H9 (cell line): ENCODE data around the gene NKAIN2. TPM values are rescaled to one million over a fixed set of nuclear protein-coding genes. Genes with fewer than 3 reads are reported as not detected.

ENCODE experiments used
- DNase-seq: peaks from one replicate; pipeline ENCODE4 v3.0.0-alpha.2; 2017
- H2AFZ ChIP-seq: one replicate; pipeline ENCODE4 v1.6.1; 2013; ENCODE audit warnings: mild to moderate bottlenecking, low read length, control low read depth, moderate library complexity
- H2AK5ac ChIP-seq: 2 replicates; pipeline ENCODE4 v1.6.1; 2013; ENCODE audit warnings: low read length, control low read depth, mixed read lengths; ENCODE audit not compliant: insufficient read length
- H2BK120ac ChIP-seq: one replicate; pipeline ENCODE4 v1.6.1; 2013; ENCODE audit warnings: low read depth, mild to moderate bottlenecking, low read length, control low read depth, inconsistent platforms; ENCODE audit not compliant: poor library complexity, severe bottlenecking
- H2BK12ac ChIP-seq: 2 replicates; pipeline ENCODE4 v1.6.1; 2013; ENCODE audit warnings: low read length, control low read depth, mixed read lengths, low read depth; ENCODE audit not compliant: insufficient read length
- H2BK15ac ChIP-seq: 2 replicates; pipeline ENCODE4 v1.6.1; 2013; ENCODE audit warnings: low read depth, low read length, control low read depth
- H2BK20ac ChIP-seq: one replicate; pipeline ENCODE4 v1.6.1; 2013; ENCODE audit warnings: low read depth, mild to moderate bottlenecking, low read length, control low read depth, inconsistent platforms; ENCODE audit not compliant: poor library complexity, severe bottlenecking
- H2BK5ac ChIP-seq: 2 replicates; pipeline ENCODE4 v1.6.1; 2013; ENCODE audit warnings: low read length, control low read depth, mixed read lengths; ENCODE audit not compliant: insufficient read length
- H3K14ac ChIP-seq: 2 replicates; pipeline ENCODE4 v1.6.1; 2013; ENCODE audit warnings: low read length, control low read depth; ENCODE audit not compliant: insufficient read depth
- H3K18ac ChIP-seq: 2 replicates; pipeline ENCODE4 v1.6.1; 2013; ENCODE audit warnings: low read depth, mild to moderate bottlenecking, mixed read lengths, low read length, control low read depth; ENCODE audit not compliant: insufficient read length
- H3K23ac ChIP-seq: 2 replicates; pipeline ENCODE4 v1.6.1; 2013; ENCODE audit warnings: low read length, control low read depth, mixed read lengths, low read depth; ENCODE audit not compliant: insufficient read length
- H3K23me2 ChIP-seq: 2 replicates; pipeline ENCODE4 v1.6.1; 2013; ENCODE audit warnings: low read depth, mild to moderate bottlenecking, mixed read lengths, low read length, control low read depth; ENCODE audit not compliant: insufficient read length, poor library complexity, severe bottlenecking
- H3K27ac ChIP-seq: 2 replicates; pipeline ENCODE4 v1.5.1; 2013; ENCODE audit warnings: low read length, control low read depth, mixed read lengths, low read depth; ENCODE audit not compliant: insufficient read length
- H3K27me3 ChIP-seq: 2 replicates; pipeline ENCODE4 v1.6.1; 2013; ENCODE audit warnings: low read length, control low read depth, inconsistent platforms; ENCODE audit not compliant: insufficient read depth
- H3K4ac ChIP-seq: 2 replicates; pipeline ENCODE4 v1.6.1; 2013; ENCODE audit warnings: low read depth, mild to moderate bottlenecking, control low read depth, inconsistent platforms, low read length, moderate library complexity
- H3K4me1 ChIP-seq: 2 replicates; pipeline ENCODE4 v1.6.1; 2013; ENCODE audit warnings: low read length, control low read depth, inconsistent platforms; ENCODE audit not compliant: insufficient read depth
- H3K4me2 ChIP-seq: 2 replicates; pipeline ENCODE4 v1.6.1; 2013; ENCODE audit warnings: low read length, control low read depth, mixed read lengths; ENCODE audit not compliant: insufficient read length, insufficient read depth
- H3K56ac ChIP-seq: 2 replicates; pipeline ENCODE4 v1.6.1; 2013; ENCODE audit warnings: low read depth, mild to moderate bottlenecking, mixed read lengths, low read length, control low read depth; ENCODE audit not compliant: insufficient read length
- H3K79me1 ChIP-seq: 2 replicates; pipeline ENCODE4 v1.6.1; 2013; ENCODE audit warnings: low read depth, mild to moderate bottlenecking, moderate library complexity, low read length, control low read depth, inconsistent platforms; ENCODE audit not compliant: insufficient read depth, poor library complexity, severe bottlenecking
- H3K79me2 ChIP-seq: 2 replicates; pipeline ENCODE4 v1.6.1; 2013; ENCODE audit warnings: low read length, control low read depth, inconsistent platforms; ENCODE audit not compliant: insufficient read depth
- H3K9ac ChIP-seq: 2 replicates; pipeline ENCODE4 v1.6.1; 2013; ENCODE audit warnings: low read length, control low read depth, mixed read lengths; ENCODE audit not compliant: insufficient read length; ENCODE audit errors: extremely low read depth
- H3K9me3 ChIP-seq: one replicate; pipeline ENCODE4 v1.6.1; 2013; ENCODE audit warnings: low read depth, low read length, inconsistent platforms; ENCODE audit not compliant: control insufficient read depth
- H3T11ph ChIP-seq: one replicate; pipeline ENCODE4 v1.6.1; 2013; ENCODE audit warnings: mild to moderate bottlenecking, low read length, control low read depth, inconsistent platforms
- H4K20me1 ChIP-seq: one replicate; pipeline ENCODE4 v1.6.1; 2013; ENCODE audit not compliant: control insufficient read depth, insufficient read length, insufficient read depth
- H4K5ac ChIP-seq: 2 replicates; pipeline ENCODE4 v1.6.1; 2013; ENCODE audit warnings: low read depth, mild to moderate bottlenecking, mixed read lengths, low read length, control low read depth; ENCODE audit not compliant: insufficient read length
- H4K8ac ChIP-seq: replicated peaks from 2 replicates; pipeline ENCODE4 v1.6.1; 2013; ENCODE audit warnings: low read length, control low read depth, mixed read lengths, low read depth; ENCODE audit not compliant: insufficient read length
- H4K91ac ChIP-seq: 2 replicates; pipeline ENCODE4 v1.6.1; 2013; ENCODE audit warnings: low read depth, mild to moderate bottlenecking, moderate library complexity, mixed read lengths, low read length, control low read depth; ENCODE audit not compliant: insufficient read length
- H3K27ac Mint-ChIP-seq, 3 experiments: 2 replicates in 2 of 3; 3 replicates in 1 of 3; pipeline ENCODE4 v1.8.0; 2020 to 2021; ENCODE audit warnings: mixed read lengths in 3 of 3, mild to moderate bottlenecking in 1 of 3, moderate library complexity in 1 of 3
- H3K27me3 Mint-ChIP-seq: 2 replicates; pipeline ENCODE4 v1.8.0; 2021; ENCODE audit warnings: low read depth, mild to moderate bottlenecking, moderate library complexity, mixed read lengths
- H3K36me3 Mint-ChIP-seq, 3 experiments: 2 replicates in 2 of 3; 3 replicates in 1 of 3; pipeline ENCODE4 v1.8.0; 2020 to 2021; ENCODE audit warnings: low read depth in 3 of 3, mixed read lengths in 3 of 3; ENCODE audit not compliant: insufficient read depth in 1 of 3
- H3K4me1 Mint-ChIP-seq, 2 experiments: 2 replicates each; pipeline ENCODE4 v1.8.0; 2020; ENCODE audit warnings: mixed read lengths in 2 of 2
- H3K4me3 Mint-ChIP-seq, 2 experiments: 2 replicates in 1 of 2; 3 replicates in 1 of 2; pipeline ENCODE4 v1.8.0; 2020 to 2021; ENCODE audit warnings: mild to moderate bottlenecking in 2 of 2, mixed read lengths in 2 of 2, moderate library complexity in 1 of 2
- H3K9me3 Mint-ChIP-seq, 2 experiments: 2 replicates in 1 of 2; 3 replicates in 1 of 2; pipeline ENCODE4 v1.8.0; 2020; ENCODE audit warnings: mild to moderate bottlenecking in 2 of 2, mixed read lengths in 2 of 2, moderate library complexity in 1 of 2
- WGBS: extraction: QIAGEN DNeasy Blood & Tissue Kit; methylation state at CpG from one replicate; pipeline ENCODE4 v1.1.7; 2013; ENCODE audit warnings: missing lambda C conversion rate, low lambda C conversion rate, mixed read lengths; ENCODE audit not compliant: insufficient read length; ENCODE audit errors: extremely low coverage; 5-methylcytosine and 5-hydroxymethylcytosine counted together
- total RNA-seq: library from RNA; stranded (reverse); gene quantifications from 2 replicates; pipeline ENCODE4 v1.2.1, GENCODE V29; 2021
- TF ChIP-seq, protein P1 (sequence below): fragments of 200-600 bp; sonication (generic); conservative IDR thresholded peaks from 3 replicates; pipeline ENCODE4 v1.8.0; 2021; ENCODE audit warnings: antibody characterized with exemption, mild to moderate bottlenecking

Gene NKAIN2
- total RNA-seq, 1 experiment from 2014 or later: 0.17 TPM

GRCh38 chr6:124770784-124771183 lies 967.1 kb downstream of the NKAIN2 start:
- Mint-ChIP-seq H3K4me3 (no peak overlapping the region), H3K27ac (no peak overlapping the region), H3K4me1 (peaks cover 6 to 12% of the 10 kb centered on the region in 2 experiments), H3K36me3 (no peaks in the 10 kb centered on the region), H3K9me3 (no peaks in the 10 kb centered on the region), H3K27me3 (no peaks in the 10 kb centered on the region)
- H2BK120ac ChIP-seq: no peak overlapping the region
- no peak overlapping the region for H2AFZ ChIP-seq
- H3K4me2 ChIP-seq: no peak overlapping the region
- no peak overlapping the region for H2AK5ac ChIP-seq
- H3K9ac ChIP-seq: no peak overlapping the region
- no peak for DNase-seq
- H3K79me1 ChIP-seq: no peaks in the 10 kb centered on the region
- no peak overlapping the region for H4K8ac ChIP-seq
- no peaks in the 10 kb centered on the region for H4K20me1 ChIP-seq
- H3K56ac ChIP-seq: no peak overlapping the region
- no peak overlapping the region for H2BK12ac ChIP-seq
- no peak overlapping the region for H3K14ac ChIP-seq
- no peak overlapping the region for H3K18ac ChIP-seq
- no peaks in the 10 kb centered on the region for H3K23me2 ChIP-seq
- no peak overlapping the region for H3T11ph ChIP-seq
- no peak overlapping the region for H3K4ac ChIP-seq
- no peaks in the 10 kb centered on the region for H3K79me2 ChIP-seq
- H3K23ac ChIP-seq: no peak overlapping the region
- no peaks in the 10 kb centered on the region for H3K4me1 ChIP-seq
- no peak overlapping the region for H4K5ac ChIP-seq
- H2BK15ac ChIP-seq: no peak overlapping the region
- no peak overlapping the region for H2BK5ac ChIP-seq
- H3K27ac ChIP-seq: no peak overlapping the region
- H3K27me3 ChIP-seq: no peaks in the 10 kb centered on the region
- no peak overlapping the region for H4K91ac ChIP-seq
- WGBS: no CpG with 5 or more reads among the region's 3 CpGs
- H2BK20ac ChIP-seq: no peak overlapping the region
- TF ChIP-seq, protein P1, sequence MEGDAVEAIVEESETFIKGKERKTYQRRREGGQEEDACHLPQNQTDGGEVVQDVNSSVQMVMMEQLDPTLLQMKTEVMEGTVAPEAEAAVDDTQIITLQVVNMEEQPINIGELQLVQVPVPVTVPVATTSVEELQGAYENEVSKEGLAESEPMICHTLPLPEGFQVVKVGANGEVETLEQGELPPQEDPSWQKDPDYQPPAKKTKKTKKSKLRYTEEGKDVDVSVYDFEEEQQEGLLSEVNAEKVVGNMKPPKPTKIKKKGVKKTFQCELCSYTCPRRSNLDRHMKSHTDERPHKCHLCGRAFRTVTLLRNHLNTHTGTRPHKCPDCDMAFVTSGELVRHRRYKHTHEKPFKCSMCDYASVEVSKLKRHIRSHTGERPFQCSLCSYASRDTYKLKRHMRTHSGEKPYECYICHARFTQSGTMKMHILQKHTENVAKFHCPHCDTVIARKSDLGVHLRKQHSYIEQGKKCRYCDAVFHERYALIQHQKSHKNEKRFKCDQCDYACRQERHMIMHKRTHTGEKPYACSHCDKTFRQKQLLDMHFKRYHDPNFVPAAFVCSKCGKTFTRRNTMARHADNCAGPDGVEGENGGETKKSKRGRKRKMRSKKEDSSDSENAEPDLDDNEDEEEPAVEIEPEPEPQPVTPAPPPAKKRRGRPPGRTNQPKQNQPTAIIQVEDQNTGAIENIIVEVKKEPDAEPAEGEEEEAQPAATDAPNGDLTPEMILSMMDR: no peak
- no peaks in the 10 kb centered on the region for H3K9me3 ChIP-seq
